Spleen (tissue), 11 donors: ENCODE results near the gene NAT10. TPM values are rescaled to one million over a fixed set of nuclear protein-coding genes. Genes with fewer than 3 reads are reported as not detected.

Experiments used
- DNase-seq: peaks from one replicate; pipeline ENCODE4 v3.0.0-alpha.2; 2020
- H3K27ac ChIP-seq, 8 donors: fragments of 200-600 bp; sonication (generic) in 7 of 8; 1 replicate in 4 of 8; 2 replicates in 4 of 8; pipeline versions ENCODE4 v1.5.0 to v1.8.0; 2016 to 2021; ENCODE audit warnings: inconsistent platforms in 4 of 8, mild to moderate bottlenecking in 4 of 8, moderate library complexity in 1 of 8
- H3K27me3 ChIP-seq, 7 donors: fragments of 200-600 bp; sonication (generic) in 6 of 7; replicated peaks in 1 of 7; 1 replicate in 4 of 7; 2 replicates in 3 of 7; pipeline versions ENCODE4 v1.5.0 to v1.8.0; 2016 to 2021; ENCODE audit warnings: inconsistent platforms in 3 of 7, mild to moderate bottlenecking in 1 of 7
- H3K36me3 ChIP-seq, 6 donors: fragments of 200-600 bp; sonication (generic) in 5 of 6; 1 replicate in 4 of 6; 2 replicates in 2 of 6; pipeline versions ENCODE4 v1.5.0 to v1.8.0; 2016 to 2021; ENCODE audit warnings: inconsistent platforms in 2 of 6
- H3K4me1 ChIP-seq, 6 donors: fragments of 200-600 bp; sonication (generic) in 5 of 6; 1 replicate in 3 of 6; 2 replicates in 3 of 6; pipeline versions ENCODE4 v1.5.0 to v1.8.0; 2016 to 2021; ENCODE audit warnings: inconsistent platforms in 3 of 6
- H3K4me3 ChIP-seq, 8 donors: fragments of 200-600 bp; sonication (generic) in 7 of 8; 1 replicate in 4 of 8; 2 replicates in 4 of 8; pipeline versions ENCODE4 v1.5.0 to v1.8.0; 2016 to 2021; ENCODE audit warnings: inconsistent platforms in 4 of 8, mild to moderate bottlenecking in 4 of 8, moderate library complexity in 2 of 8
- H3K9me3 ChIP-seq, 8 donors: fragments of 200-600 bp; sonication (generic) in 7 of 8; 1 replicate in 4 of 8; 2 replicates in 4 of 8; pipeline versions ENCODE4 v1.5.0 to v1.8.0; 2016 to 2021; ENCODE audit warnings: inconsistent platforms in 4 of 8
- CTCF ChIP-seq, 11 experiments: fragments of 200-600 bp in 7 of 11; fragments of 450-650 bp in 4 of 11; sonication (generic) in 4 of 11; IDR thresholded peaks in 8 of 11; conservative IDR thresholded peaks in 3 of 11; 1 replicate in 7 of 11; 2 replicates in 4 of 11; pipeline versions ENCODE4 v1.4.0 to v1.8.0; 2016 to 2021; ENCODE audit warnings: antibody characterized with exemption in 11 of 11, inconsistent platforms in 4 of 11, mild to moderate bottlenecking in 1 of 11
- POLR2A ChIP-seq, 3 donors: fragments of 450-650 bp; IDR thresholded peaks; one replicate each; pipeline ENCODE4 v1.5.1; 2017; ENCODE audit warnings: antibody characterized with exemption in 3 of 3, mild to moderate bottlenecking in 1 of 3
- POLR2AphosphoS5 ChIP-seq, 3 donors: sonication (generic); formaldehyde crosslinking; IDR thresholded peaks; one replicate each; pipeline ENCODE4 v1.5.1; 2017; ENCODE audit warnings: antibody characterized with exemption in 3 of 3
- WGBS, 5 donors: extraction: QIAGEN DNeasy Blood & Tissue Kit in 3 of 5; methylation state at CpG; one replicate each; pipeline versions ENCODE4 v1.1.5 to v1.1.7; 2013 to 2018; 5-methylcytosine and 5-hydroxymethylcytosine counted together
- intact Hi-C: fragments of 100-400 bp; cut with DNase I; formaldehyde crosslinking; loops from one replicate; pipeline ENCODE4 v1.15.0; 2023; ENCODE audit warnings: low total_unique reads
- polyA plus RNA-seq, 3 donors: library from polyadenylated mRNA; stranded (reverse); fragments of 200-250 nt; gene quantifications; one replicate each; pipeline ENCODE4 v1.2.1, GENCODE V29; 2013
- total RNA-seq, 7 donors: library from RNA; depleted of rRNA in 3 of 7; stranded (reverse); fragments of >200 nt in 3 of 7; fragmentation: NEBNext Ultra II Directional in 4 of 7; extraction: Animal tissue kit (Norgen Biotek cat#: 25700) in 4 of 7; gene quantifications; one replicate each; pipeline versions ENCODE4 v1.1.0 to v1.2.1, GENCODE V29; 2016 to 2021
- donor health status: healthy with polysubstance abuse.
- donor health status: DM: no; HTN: no; CAD: no; lungs with moderate emphysema.
- donor health status: DM: no; HTN: no; CAD: no.
- donor health status: Bipolar disorder and iron deficiency.
- donor health status: healthy.
- donor health status: DM: no; HTN: no; CAD: no.
- donor health status: DM: yes; HTN: yes; CAD: no.

The NAT10 gene
- total and polyA plus RNA-seq, 10 donors, result 27.6 to 64.5 (median 38.3) TPM

- H3K4me3 ChIP-seq, result no peak overlapping the region
- H3K27ac ChIP-seq, result no peak overlapping the region
- no peaks in the 10 kb centered on the region for H3K4me1 ChIP-seq
- no peak for DNase-seq
- peaks cover 0 to 6% (median 0%) of the 10 kb centered on the region in 7 donors for H3K27me3 ChIP-seq
- H3K36me3 ChIP-seq, result peaks cover 0 to 42% (median 0%) of the 10 kb centered on the region in 6 donors
- no peak for TF ChIP-seq POLR2A (IDR thresholded peaks at IDR 0.05)
- TF ChIP-seq POLR2AphosphoS5 (IDR thresholded peaks at IDR 0.05), result no peak
- 82 to 89% (median 85%) methylated on average over 17 to 18 of the region's 18 CpGs for WGBS, 5 donors
- no peaks in the 10 kb centered on the region for H3K9me3 ChIP-seq
- intact Hi-C loops, result no loop called here
Observed at GRCh38 chr11:34161812-34162492, 56.5 kb downstream of the NAT10 start.

- no peaks in the 10 kb centered on the region for H3K9me3 ChIP-seq
- H3K27ac ChIP-seq, result no peak overlapping the region
- H3K4me3 ChIP-seq, result no peak overlapping the region
- TF ChIP-seq POLR2A (IDR thresholded peaks at IDR 0.05) (no peak), POLR2AphosphoS5 (IDR thresholded peaks at IDR 0.05) (no peak), CTCF (IDR thresholded peaks at IDR 0.05 in 8 of 11, conservative IDR thresholded peaks at IDR 0.05 in 3 of 11) (no peak)
- 90 to 97% (median 93%) methylated on average over 3 to 17 of the region's 17 CpGs for WGBS, 5 donors
- H3K36me3 ChIP-seq, result peaks cover 0 to 37% (median 0%) of the 10 kb centered on the region in 6 donors
- intact Hi-C loops, result no loop called here
- DNase-seq, result no peak
- H3K4me1 ChIP-seq, result no peaks in the 10 kb centered on the region
- peaks cover 0 to 6% (median 0%) of the 10 kb centered on the region in 7 donors for H3K27me3 ChIP-seq
Observed at GRCh38 chr11:34162493-34162820, 57.0 kb downstream of the NAT10 start.

DNA sequence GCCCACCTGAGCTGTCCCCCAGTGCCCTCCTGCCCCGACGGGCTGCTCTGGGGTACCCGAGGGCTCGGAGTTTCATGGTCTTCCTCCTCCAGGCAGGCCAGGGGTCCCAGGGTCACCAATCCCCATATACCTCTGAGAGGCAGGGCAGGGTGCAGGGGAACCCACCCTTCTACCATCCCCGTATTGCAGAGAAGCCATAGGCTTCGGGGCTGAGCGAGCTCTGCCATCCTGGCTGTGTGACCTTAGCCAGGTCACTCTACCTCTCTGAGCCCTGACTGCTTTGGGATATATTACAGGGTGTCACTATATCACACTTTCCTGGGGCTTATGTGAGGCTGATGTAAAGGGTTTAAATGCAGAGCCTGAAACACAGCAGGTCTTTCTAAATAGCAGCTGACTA, 57.4 kb downstream of the NAT10 start:
- Histone ChIP-seq H3K9me3 (no peaks in the 10 kb centered on the region), H3K36me3 (peaks cover 0 to 33% (median 0%) of the 10 kb centered on the region in 6 donors), H3K4me3 (no peak overlapping the region), H3K4me1 (no peaks in the 10 kb centered on the region), H3K27me3 (peaks cover 0 to 6% (median 0%) of the 10 kb centered on the region in 7 donors), H3K27ac (no peak overlapping the region)
- TF ChIP-seq POLR2A (IDR thresholded peaks at IDR 0.05) (no peak), CTCF (IDR thresholded peaks at IDR 0.05 in 8 of 11, conservative IDR thresholded peaks at IDR 0.05 in 3 of 11) (no peak), POLR2AphosphoS5 (IDR thresholded peaks at IDR 0.05) (no peak)
- DNase-seq, result no peak
- intact Hi-C loops, result no loop called here
- WGBS, 5 donors, result 90 to 100% (median 95%) methylated on average over 3 to 7 of the region's 7 CpGs

GRCh38 chr11:34165121-34165520, 59.7 kb downstream of the NAT10 start:
- Histone ChIP-seq H3K4me1 (no peaks in the 10 kb centered on the region), H3K27ac (no peak overlapping the region), H3K36me3 (peaks cover 0 to 12% (median 0%) of the 10 kb centered on the region in 6 donors), H3K9me3 (no peaks in the 10 kb centered on the region), H3K4me3 (no peak overlapping the region), H3K27me3 (peaks cover 0 to 6% (median 0%) of the 10 kb centered on the region in 7 donors)
- intact Hi-C loops, result no loop called here
- TF ChIP-seq POLR2AphosphoS5 (IDR thresholded peaks at IDR 0.05), result no peak
- TF ChIP-seq POLR2A (IDR thresholded peaks at IDR 0.05), result no peak
- no peak for TF ChIP-seq CTCF (IDR thresholded peaks at IDR 0.05 in 8 of 11, conservative IDR thresholded peaks at IDR 0.05 in 3 of 11)
- 89 to 95% (median 90%) methylated on average over 12 to 13 of the region's 13 CpGs; no CpG with 5 or more reads in 1 of the 5 donors for WGBS, 5 donors
- DNase-seq, result no peak
